Panc1 (cell line): ENCODE data around the gene ZNF281.

Experiments used
- CTCF ChIP-seq: fragments of 450-650 bp; IDR thresholded peaks from 2 replicates; pipeline ENCODE4 v1.5.1; 2017; ENCODE audit warnings: mild to moderate bottlenecking
- POLR2AphosphoS5 ChIP-seq: IDR thresholded peaks from 2 replicates; pipeline ENCODE4 v1.6.1; 2012; ENCODE audit warnings: mild to moderate bottlenecking, low read depth, low read length, moderate library complexity
- REST ChIP-seq, 2 experiments: IDR thresholded peaks; 2 replicates each; pipeline ENCODE4 v1.6.1; 2011 to 2012; ENCODE audit warnings: low read depth in 2 of 2, control low read depth in 1 of 2, low read length in 1 of 2, mild to moderate bottlenecking in 1 of 2, moderate library complexity in 1 of 2; ENCODE audit not compliant: insufficient read depth in 1 of 2

GRCh38 chr1:200364091-200364759 is 45.6 kb downstream of the ZNF281 start:
- TF ChIP-seq CTCF (no peak), POLR2AphosphoS5 (no peak), REST (IDR thresholded peaks at IDR 0.05; ENCODE audit: insufficient read depth in 1 of 2, low read depth in 2 of 2, low read length in 1 of 2) (no peak)
